Prostate gland (tissue), 2 donors: ENCODE data around the gene FCHSD2. TPM values are rescaled to one million over a fixed set of nuclear protein-coding genes. Genes with fewer than 3 reads are reported as not detected.

Experiments
- DNase-seq: peaks from one replicate; pipeline ENCODE4 v3.0.0-alpha.2; 2019; ENCODE audit warnings: low spot score
- H3K27ac ChIP-seq, 2 donors: fragments of 200-600 bp; sonication (generic); 2 replicates each; pipeline ENCODE4 v1.5.1; 2017 to 2019
- H3K27me3 ChIP-seq: fragments of 200-600 bp; sonication (generic); replicated peaks from 2 replicates; pipeline ENCODE4 v1.5.1; 2019; ENCODE audit not compliant: insufficient read depth
- H3K36me3 ChIP-seq, 2 donors: fragments of 200-600 bp; sonication (generic); 1 replicate in 1 of 2; 2 replicates in 1 of 2; pipeline versions ENCODE4 v1.5.1 to v1.8.1; 2017 to 2019
- H3K4me1 ChIP-seq: fragments of 200-600 bp; sonication (generic); replicated peaks from 2 replicates; pipeline ENCODE4 v1.5.1; 2019
- H3K4me3 ChIP-seq, 2 donors: fragments of 200-600 bp; sonication (generic); 2 replicates each; pipeline ENCODE4 v1.5.1; 2017 to 2019
- H3K9me3 ChIP-seq: fragments of 200-600 bp; sonication (generic); 2 replicates; pipeline ENCODE4 v1.5.1; 2017
- POLR2A ChIP-seq: fragments of 450-650 bp; IDR thresholded peaks from one replicate; pipeline ENCODE4 v1.6.1; 2016; ENCODE audit warnings: antibody characterized with exemption, mild to moderate bottlenecking
- POLR2AphosphoS5 ChIP-seq: sonication (generic); formaldehyde crosslinking; IDR thresholded peaks from one replicate; pipeline ENCODE4 v1.6.1; 2017; ENCODE audit warnings: antibody characterized with exemption
- WGBS: methylation state at CpG from one replicate; pipeline ENCODE4 v1.1.5; 2018; 5-methylcytosine and 5-hydroxymethylcytosine counted together
- intact Hi-C: fragments of 100-400 bp; cut with DNase I; formaldehyde crosslinking; loops from one replicate; pipeline ENCODE4 v1.14.2; 2022
- total RNA-seq, 2 donors: library from RNA; depleted of rRNA; stranded (reverse); fragments of >200 nt; gene quantifications; one replicate each; pipeline ENCODE4 v1.1.0, GENCODE V29; 2016
- TF ChIP-seq, protein P1 (sequence below), 4 experiments: fragments of 200-600 bp in 2 of 4; fragments of 450-650 bp in 2 of 4; sonication (generic) in 2 of 4; IDR thresholded peaks; 1 replicate in 3 of 4; 2 replicates in 1 of 4; pipeline ENCODE4 v1.5.1; 2016 to 2019; ENCODE audit warnings: antibody characterized with exemption in 4 of 4, mild to moderate bottlenecking in 2 of 4, moderate library complexity in 2 of 4

FCHSD2 gene
- total RNA-seq, 2 donors from 2014 or later, result 9.9 to 45.3 TPM

DNA sequence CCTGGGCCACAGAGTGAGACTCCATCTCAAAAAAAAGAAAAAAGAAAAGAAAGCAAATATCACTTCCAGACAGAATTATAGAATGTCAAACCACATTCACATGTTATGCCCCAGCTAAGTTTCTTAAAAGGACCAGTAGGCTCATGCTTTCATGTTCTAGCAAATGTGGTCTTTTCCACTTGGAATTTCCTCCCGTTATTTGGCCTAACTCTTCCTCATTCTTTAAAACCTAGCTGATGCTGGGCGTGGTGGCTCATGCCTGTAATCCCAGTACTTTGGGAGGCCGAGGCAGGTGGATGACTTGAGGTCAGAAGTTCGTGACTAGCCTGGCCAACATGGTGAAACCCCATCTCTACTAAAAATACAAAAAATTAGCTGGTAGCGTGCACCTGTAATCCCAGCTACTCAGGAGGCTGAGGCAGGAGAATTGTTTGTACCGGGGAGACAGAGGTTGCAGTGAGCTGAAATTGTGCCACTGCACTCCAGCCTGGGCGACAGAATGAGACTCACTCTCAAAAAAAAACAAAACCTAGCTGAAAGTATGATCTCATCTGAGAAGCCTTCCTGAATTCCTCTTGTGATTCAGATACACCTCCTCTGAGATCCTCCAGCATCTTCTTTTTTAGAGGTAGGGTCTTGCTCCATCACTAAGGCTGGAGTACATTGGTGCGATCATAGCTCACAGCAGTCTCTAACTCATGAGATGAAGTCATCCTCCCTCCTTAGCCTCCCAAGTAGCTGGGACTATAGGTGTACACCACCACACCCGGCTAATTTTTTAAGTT, 50.4 kb downstream of the FCHSD2 start:
- no peak overlapping the region for H3K4me3 ChIP-seq
- intact Hi-C loops, result no loop called here
- no peaks in the 10 kb centered on the region for H3K9me3 ChIP-seq
- H3K36me3 ChIP-seq, result no peaks in the 10 kb centered on the region
- TF ChIP-seq POLR2A (no peak), POLR2AphosphoS5 (no peak)
- TF ChIP-seq, protein P1, sequence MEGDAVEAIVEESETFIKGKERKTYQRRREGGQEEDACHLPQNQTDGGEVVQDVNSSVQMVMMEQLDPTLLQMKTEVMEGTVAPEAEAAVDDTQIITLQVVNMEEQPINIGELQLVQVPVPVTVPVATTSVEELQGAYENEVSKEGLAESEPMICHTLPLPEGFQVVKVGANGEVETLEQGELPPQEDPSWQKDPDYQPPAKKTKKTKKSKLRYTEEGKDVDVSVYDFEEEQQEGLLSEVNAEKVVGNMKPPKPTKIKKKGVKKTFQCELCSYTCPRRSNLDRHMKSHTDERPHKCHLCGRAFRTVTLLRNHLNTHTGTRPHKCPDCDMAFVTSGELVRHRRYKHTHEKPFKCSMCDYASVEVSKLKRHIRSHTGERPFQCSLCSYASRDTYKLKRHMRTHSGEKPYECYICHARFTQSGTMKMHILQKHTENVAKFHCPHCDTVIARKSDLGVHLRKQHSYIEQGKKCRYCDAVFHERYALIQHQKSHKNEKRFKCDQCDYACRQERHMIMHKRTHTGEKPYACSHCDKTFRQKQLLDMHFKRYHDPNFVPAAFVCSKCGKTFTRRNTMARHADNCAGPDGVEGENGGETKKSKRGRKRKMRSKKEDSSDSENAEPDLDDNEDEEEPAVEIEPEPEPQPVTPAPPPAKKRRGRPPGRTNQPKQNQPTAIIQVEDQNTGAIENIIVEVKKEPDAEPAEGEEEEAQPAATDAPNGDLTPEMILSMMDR (IDR thresholded peaks at IDR 0.05), result no peak
- H3K27me3 ChIP-seq, result no peaks in the 10 kb centered on the region
- H3K27ac ChIP-seq, result no peak overlapping the region
- 92% methylated on average over 9 of the region's 9 CpGs for WGBS
- no peaks in the 10 kb centered on the region for H3K4me1 ChIP-seq
- no peak for DNase-seq

DNA sequence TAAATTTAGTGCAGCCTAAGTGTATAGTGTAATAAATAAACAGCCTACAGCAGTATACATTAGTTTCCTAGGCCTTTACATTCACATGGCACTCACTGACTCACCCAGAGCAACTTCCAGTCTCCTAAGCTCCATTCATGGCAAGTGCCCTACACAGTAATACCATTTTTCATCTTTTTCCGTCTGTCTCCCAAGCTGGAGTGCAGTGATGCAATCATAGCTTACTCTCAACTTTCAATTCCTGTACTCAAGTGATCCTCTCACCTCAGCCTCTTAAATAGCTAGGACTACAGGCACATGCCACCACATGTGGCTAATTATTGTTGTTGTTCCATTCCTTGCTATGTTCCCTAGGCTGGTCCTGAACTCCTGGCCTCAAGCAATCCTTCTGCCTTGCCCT, 54.4 kb downstream of the FCHSD2 start:
- no peaks in the 10 kb centered on the region for H3K4me1 ChIP-seq
- no peak overlapping the region for H3K27ac ChIP-seq
- intact Hi-C loops, result no loop called here
- TF ChIP-seq, protein P1 (IDR thresholded peaks at IDR 0.05), result no peak
- TF ChIP-seq POLR2AphosphoS5, result no peak
- no peak for TF ChIP-seq POLR2A
- H3K36me3 ChIP-seq, result no peaks in the 10 kb centered on the region
- no peaks in the 10 kb centered on the region for H3K9me3 ChIP-seq
- no peak overlapping the region for H3K4me3 ChIP-seq
- DNase-seq, result no peak
- no peaks in the 10 kb centered on the region for H3K27me3 ChIP-seq
- whole genome bisulfite sequencing, result 80% methylated on average over 1 of the region's 1 CpG

DNA sequence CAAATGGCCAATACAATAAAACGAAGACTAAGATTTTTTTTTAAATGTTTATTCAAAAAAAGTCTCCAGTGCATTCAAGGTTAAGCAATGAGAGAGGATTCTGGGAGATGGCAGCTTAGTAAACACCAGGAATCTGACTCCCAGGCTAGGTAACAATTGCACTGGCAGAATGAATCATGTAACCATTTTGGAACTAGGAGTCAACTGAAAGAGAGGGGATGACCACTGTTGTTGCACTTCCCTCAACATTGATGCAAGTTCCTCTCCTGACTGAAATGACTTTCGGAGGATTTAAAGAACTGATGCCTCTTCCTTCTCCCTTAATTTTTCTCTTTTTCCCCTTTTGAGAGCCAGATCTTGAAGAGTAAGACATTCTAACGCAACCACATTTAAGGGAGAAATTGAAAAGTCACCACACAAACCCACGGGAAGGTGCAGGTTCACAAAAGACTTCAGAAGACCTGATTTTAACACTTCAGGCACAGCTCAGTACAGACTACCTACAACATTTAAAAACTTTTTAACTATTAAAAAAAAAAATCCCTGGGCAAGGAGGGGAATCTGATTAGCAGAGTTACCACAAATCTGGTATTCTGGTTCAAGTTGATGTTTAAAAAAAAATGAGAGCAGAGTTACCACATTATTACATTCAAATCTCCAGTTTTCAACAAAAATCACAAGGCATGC, 56.8 kb downstream of the FCHSD2 start:
- no peak for DNase-seq
- no peak overlapping the region for H3K27ac ChIP-seq
- H3K4me3 ChIP-seq, result no peak overlapping the region
- intact Hi-C loops, result no loop called here
- TF ChIP-seq, protein P1 (IDR thresholded peaks at IDR 0.05), result no peak
- TF ChIP-seq POLR2A, result no peak
- no peaks in the 10 kb centered on the region for H3K4me1 ChIP-seq
- no peaks in the 10 kb centered on the region for H3K9me3 ChIP-seq
- H3K27me3 ChIP-seq, result no peaks in the 10 kb centered on the region
- H3K36me3 ChIP-seq, result no peaks in the 10 kb centered on the region
- WGBS, result 86% methylated on average over 4 of the region's 4 CpGs

DNA sequence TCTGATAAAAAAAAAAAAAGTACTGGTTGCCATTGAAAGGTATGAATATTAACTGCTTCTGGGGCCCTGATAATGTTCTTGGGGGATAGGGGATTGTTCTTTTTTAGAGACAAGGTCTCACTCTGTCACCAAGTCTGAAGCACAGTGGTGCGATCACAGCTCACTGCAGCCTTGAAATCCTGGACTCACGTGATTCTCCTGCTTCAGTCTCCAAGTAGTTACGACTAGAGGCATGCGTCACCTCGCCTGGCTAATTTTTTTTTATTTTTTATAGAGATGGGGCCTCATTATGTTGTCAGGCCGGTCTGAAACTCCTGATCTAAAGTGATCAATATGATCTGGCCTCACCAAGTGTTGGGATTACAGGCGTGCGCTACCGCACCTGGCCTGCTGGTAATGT, 63.5 kb downstream of the FCHSD2 start:
- WGBS, result 97% methylated on average over 9 of the region's 9 CpGs
- intact Hi-C loops, result no loop called here
- DNase-seq, result no peak
- no peaks in the 10 kb centered on the region for H3K4me1 ChIP-seq
- H3K36me3 ChIP-seq, result no peaks in the 10 kb centered on the region
- no peak overlapping the region for H3K27ac ChIP-seq
- TF ChIP-seq, protein P1 (IDR thresholded peaks at IDR 0.05), result no peak
- TF ChIP-seq POLR2A, result no peak
- no peak for TF ChIP-seq POLR2AphosphoS5
- H3K4me3 ChIP-seq, result no peak overlapping the region
- H3K27me3 ChIP-seq, result no peaks in the 10 kb centered on the region
- H3K9me3 ChIP-seq, result no peaks in the 10 kb centered on the region

DNA sequence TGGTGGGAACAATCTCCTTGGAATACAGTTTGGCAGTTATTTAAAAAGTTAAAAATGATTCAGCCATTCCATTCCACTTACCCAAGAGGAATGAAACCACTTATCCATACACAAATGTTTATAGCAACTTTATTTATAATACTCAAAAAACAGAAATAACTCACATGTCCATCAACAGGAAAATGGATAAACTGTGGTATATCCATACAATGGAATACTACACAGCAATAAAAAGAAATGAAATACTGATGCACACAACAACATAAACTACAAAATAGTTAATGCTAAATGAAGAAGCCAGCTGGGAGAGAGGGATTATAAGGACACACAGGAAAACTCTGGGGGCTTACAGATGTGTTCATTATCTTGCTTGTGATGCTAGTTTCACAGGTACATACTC, 64.7 kb downstream of the FCHSD2 start:
- no peaks in the 10 kb centered on the region for H3K27me3 ChIP-seq
- no peaks in the 10 kb centered on the region for H3K36me3 ChIP-seq
- DNase-seq, result no peak
- no peak for TF ChIP-seq POLR2A
- no peak for TF ChIP-seq POLR2AphosphoS5
- TF ChIP-seq, protein P1 (IDR thresholded peaks at IDR 0.05), result no peak
- intact Hi-C loops, result no loop called here
- H3K4me3 ChIP-seq, result no peak overlapping the region
- H3K4me1 ChIP-seq, result peaks cover 6% of the 10 kb centered on the region
- H3K9me3 ChIP-seq, result no peaks in the 10 kb centered on the region
- H3K27ac ChIP-seq, result no peak overlapping the region
